HepG2 (cell line): ENCODE results near the gene FBRSL1. TPM values are rescaled to one million over a fixed set of nuclear protein-coding genes. Genes with fewer than 3 reads are reported as not detected.
A peak's percentile ranks its signal among the peaks of the same experiment; 100 is the strongest.

ENCODE experiments used
- AKNA ChIP-seq: sonication (generic); formaldehyde crosslinking; IDR thresholded peaks from 2 replicates; pipeline ENCODE4 v1.4.0; 2020; ENCODE audit warnings: missing genetic modification reagents, borderline replicate concordance
- ATF7-NPFF ChIP-seq: sonication (generic); formaldehyde crosslinking; IDR thresholded peaks from 2 replicates; pipeline ENCODE4 v1.8.1; 2023; ENCODE audit warnings: mild to moderate bottlenecking, low read depth, missing genetic modification reagents, moderate library complexity
- ELF3 ChIP-seq: IDR thresholded peaks from 2 replicates; pipeline ENCODE4 v1.6.1; 2016; ENCODE audit warnings: missing genetic modification reagents, missing compliant biosample characterization
- HIC2 ChIP-seq: sonication (generic); formaldehyde crosslinking; IDR thresholded peaks from 2 replicates; pipeline ENCODE4 v1.9.0; 2022; ENCODE audit warnings: low read depth, missing genetic modification reagents
- HOXA3 ChIP-seq: sonication (generic); formaldehyde crosslinking; IDR thresholded peaks from 2 replicates; pipeline ENCODE4 v1.5.0; 2020; ENCODE audit warnings: missing genetic modification reagents
- KDM5B ChIP-seq: sonication (generic); formaldehyde crosslinking; IDR thresholded peaks from 2 replicates; pipeline ENCODE4 v1.4.0; 2020; ENCODE audit warnings: missing genetic modification reagents, mild to moderate bottlenecking, borderline replicate concordance
- MXD3 ChIP-seq: IDR thresholded peaks from 2 replicates; pipeline ENCODE4 v1.6.1; 2016; ENCODE audit warnings: mild to moderate bottlenecking, missing biosample characterization, missing genetic modification reagents
- NR2F1 ChIP-seq, 2 experiments: fragments of 450-650 bp in 1 of 2; formaldehyde crosslinking in 1 of 2; IDR thresholded peaks; 2 replicates each; pipeline versions ENCODE4 v1.5.0 to v1.6.1; 2016 to 2020; ENCODE audit warnings: mild to moderate bottlenecking in 1 of 2, missing compliant biosample characterization in 1 of 2, missing genetic modification reagents in 1 of 2, moderate library complexity in 1 of 2
- PHB2 ChIP-seq: fragments of 450-650 bp; IDR thresholded peaks from 2 replicates; pipeline ENCODE4 v1.6.1; 2018; ENCODE audit not compliant: partially characterized antibody
- SALL2 ChIP-seq: sonication (generic); formaldehyde crosslinking; IDR thresholded peaks from 2 replicates; pipeline ENCODE4 v1.8.1; 2023; ENCODE audit warnings: mild to moderate bottlenecking, missing genetic modification reagents, inconsistent platforms
- SNAPC2 ChIP-seq: sonication (generic); formaldehyde crosslinking; IDR thresholded peaks from 2 replicates; pipeline ENCODE4 v1.8.1; 2022; ENCODE audit warnings: mild to moderate bottlenecking, missing genetic modification reagents
- STAT6 ChIP-seq: sonication (generic); formaldehyde crosslinking; IDR thresholded peaks from 2 replicates; pipeline ENCODE4 v1.4.0; 2020; ENCODE audit warnings: missing genetic modification reagents, mild to moderate bottlenecking, borderline replicate concordance
- TEAD2 ChIP-seq: sonication (generic); formaldehyde crosslinking; IDR thresholded peaks from 2 replicates; pipeline ENCODE4 v1.9.0; 2021; ENCODE audit warnings: missing genetic modification reagents
- TIGD3 ChIP-seq: sonication (generic); formaldehyde crosslinking; IDR thresholded peaks from 2 replicates; pipeline ENCODE4 v1.5.1; 2020; ENCODE audit warnings: mild to moderate bottlenecking, missing genetic modification reagents, borderline replicate concordance
- ZNF431 ChIP-seq: sonication (generic); formaldehyde crosslinking; IDR thresholded peaks from 2 replicates; pipeline ENCODE4 v1.9.0; 2022; ENCODE audit warnings: missing genetic modification reagents, low read depth, mild to moderate bottlenecking, borderline replicate concordance
- ZNF850 ChIP-seq: sonication (generic); formaldehyde crosslinking; conservative IDR thresholded peaks from 2 replicates; pipeline ENCODE4 v1.9.0; 2021; ENCODE audit warnings: mild to moderate bottlenecking, missing genetic modification reagents
- polyA plus RNA-seq, 8 experiments: library from polyadenylated mRNA; depleted of rRNA in 3 of 8; stranded (reverse) in 7 of 8; unstranded in 1 of 8; fragments of >200 nt; fragmentation: Illumina TruSeq in 4 of 8; extraction: Trizol in 4 of 8; gene quantifications; 2 replicates each; pipeline versions ENCODE4 v1.2.1 to v1.2.3, GENCODE V29; 2011 to 2016; ENCODE audit warnings: low read depth in 4 of 8, missing spikeins in 1 of 8, mixed read lengths in 1 of 8; ENCODE audit not compliant: insufficient read depth in 1 of 8
- total RNA-seq, 5 experiments: library from RNA; depleted of rRNA; stranded (reverse); fragments of >200 nt; fragmentation: Illumina TruSeq; extraction: Trizol; gene quantifications; 2 replicates each; pipeline ENCODE4 v1.2.3, GENCODE V29; 2016; ENCODE audit warnings: low read depth in 1 of 5

The FBRSL1 gene
- total and polyA plus RNA-seq, 2 of the 13 experiments (the other 11 are each of a cell fraction or from before 2014, with no cell fraction given) = 3.6 to 7.9 TPM

GRCh38 chr12:132471011-132471857 lies 18.7 kb upstream of the FBRSL1 start (continued):
- TF ChIP-seq AKNA (no peak), STAT6 (no peak), NR2F1 (CRISPR knock-in tag; IDR thresholded peaks at IDR 0.05) (peak; percentile 26 to 75; a peak in 3 of 4 replicates), SNAPC2 (CRISPR knock-in tag) (peak; percentile 86), TIGD3 (CRISPR knock-in tag) (no peak), SALL2 (CRISPR knock-in tag) (peak; percentile 82; the same call in 1 of the 2 replicates), KDM5B (peak; percentile 46; the same call in 1 of the 2 replicates), ELF3 (CRISPR knock-in tag) (peak; percentile 78), PHB2 (no peak), TEAD2 (no peak), MXD3 (CRISPR knock-in tag) (peak; percentile 40; the same call in 1 of the 2 replicates), ZNF431 (CRISPR knock-in tag) (peak; percentile 60; the same call in 1 of the 2 replicates), HIC2 (CRISPR knock-in tag) (peak; percentile 78), HOXA3 (CRISPR knock-in tag) (peak; percentile 95), ZNF850 (CRISPR knock-in tag) (no peak), ATF7-NPFF (CRISPR knock-in tag) (no peak)
